K562 (cell line): ENCODE measurements around the gene MACROD2. TPM values are rescaled to one million over a fixed set of nuclear protein-coding genes. Genes with fewer than 3 reads are reported as not detected.

Experiments used
- ATAC-seq: fragments of 200-7000 bp; cut with Tn5 transposase; 3 replicates; pipeline ENCODE4 v1.9.1; 2020; ENCODE audit warnings: moderate library complexity
- BruUV-seq: library from RNA; stranded (reverse); fragments of 400-500 nt; replicated peaks from 2 replicates; lab custom pipeline; 2021; lab: Mats Ljungman, UMichigan
- CTCF ChIA-PET: fragments of 300-600 bp; formaldehyde crosslinking; extraction: SDS; loops from one replicate; lab custom pipeline; 2021; ENCODE audit warnings: low intra/inter-chr PET ratio; lab: Yijun Ruan, JAX
- POLR2A ChIA-PET: fragments of 300-600, 350-650 bp; sonication (Branson Sonifier 250); formaldehyde crosslinking; extraction: SDS; loops from one replicate; lab custom pipeline; 2021; ENCODE audit warnings: antibody characterized with exemption, inconsistent platforms; lab: Yijun Ruan, JAX
- DNase-seq, 4 experiments: peaks; one replicate each; pipeline versions ENCODE4 v3.0.0 to v3.0.0-alpha.2; 2011 to 2018; ENCODE audit warnings: low spot score in 3 of 4, mixed read lengths in 3 of 4; ENCODE audit errors: extremely low read depth in 1 of 4
- FAIRE-seq: peaks from 2 replicates; lab custom pipeline; 2011; peaks lifted over from hg19 to GRCh38; lab: Jason Lieb, UNC
- H2AFZ ChIP-seq: 2 replicates; pipeline ENCODE4 v1.6.0; 2011; ENCODE audit warnings: low read depth, low read length, control low read depth, inconsistent platforms
- H3K27ac ChIP-seq: fragments of 200-600 bp; 3 replicates; pipeline ENCODE4 v1.8.0; 2011; ENCODE audit warnings: low read depth, mild to moderate bottlenecking, control low read depth, inconsistent platforms, low read length, moderate library complexity, mixed read lengths; ENCODE audit errors: extremely low read depth
- H3K27me3 ChIP-seq, 2 experiments: fragments of 300-600 bp in 1 of 2; 2 replicates in 1 of 2; 3 replicates in 1 of 2; pipeline versions ENCODE4 v1.6.0 to v1.8.0; 2011; ENCODE audit warnings: inconsistent platforms in 2 of 2, low read length in 2 of 2, mild to moderate bottlenecking in 1 of 2, mixed read lengths in 1 of 2, moderate library complexity in 1 of 2; ENCODE audit not compliant: control insufficient read depth in 2 of 2, insufficient read depth in 2 of 2
- H3K36me3 ChIP-seq: fragments of 300-600 bp; 3 replicates; pipeline ENCODE4 v1.8.0; 2011; ENCODE audit warnings: mild to moderate bottlenecking, low read length, inconsistent platforms; ENCODE audit not compliant: control insufficient read depth, insufficient read depth
- H3K4me1 ChIP-seq, 2 experiments: fragments of 200-600 bp in 1 of 2; replicated peaks in 1 of 2; 2 replicates in 1 of 2; 3 replicates in 1 of 2; pipeline versions ENCODE4 v1.5.1 to v1.8.0; 2011; ENCODE audit warnings: inconsistent platforms in 2 of 2, low read length in 2 of 2, mild to moderate bottlenecking in 1 of 2, mixed read lengths in 1 of 2, moderate library complexity in 1 of 2; ENCODE audit not compliant: control insufficient read depth in 2 of 2, insufficient read depth in 2 of 2
- H3K4me2 ChIP-seq: 2 replicates; pipeline ENCODE4 v1.6.1; 2011; ENCODE audit warnings: low read length, control low read depth, inconsistent platforms, mixed read lengths; ENCODE audit not compliant: insufficient read depth
- H3K4me3 ChIP-seq: fragments of 200-600 bp; sonication (generic), shearing (Covaris generic); 2 replicates; pipeline ENCODE4 v1.5.1; 2016; ENCODE audit warnings: control low read depth, inconsistent platforms
- H3K79me2 ChIP-seq: fragments of 200-600 bp; 3 replicates; pipeline ENCODE4 v1.8.0; 2011; ENCODE audit warnings: low read length, inconsistent platforms; ENCODE audit not compliant: control insufficient read depth, insufficient read depth
- H3K9ac ChIP-seq, 2 experiments: 2 replicates each; pipeline versions ENCODE4 v1.6.0 to v1.6.1; 2011; ENCODE audit warnings: low read depth in 2 of 2, low read length in 2 of 2, control low read depth in 1 of 2, inconsistent platforms in 1 of 2, mild to moderate bottlenecking in 1 of 2, mixed read lengths in 1 of 2; ENCODE audit not compliant: insufficient read depth in 1 of 2
- H3K9me1 ChIP-seq: one replicate; pipeline ENCODE4 v1.6.0; 2011; ENCODE audit warnings: inconsistent platforms, mild to moderate bottlenecking, low read length, moderate library complexity; ENCODE audit not compliant: control insufficient read depth, insufficient read depth
- H3K9me3 ChIP-seq: replicated peaks from 2 replicates; pipeline ENCODE4 v1.5.1; 2011; ENCODE audit warnings: low read depth, low read length, inconsistent platforms; ENCODE audit not compliant: control insufficient read depth, insufficient read depth
- H4K20me1 ChIP-seq: replicated peaks from 2 replicates; pipeline ENCODE4 v1.6.1; 2011; ENCODE audit warnings: low read length, inconsistent platforms, mixed read lengths; ENCODE audit not compliant: control insufficient read depth, insufficient read depth
- E4F1 ChIP-seq: fragments of 250-450 bp; sonication (Bioruptor Pico); IDR thresholded peaks from 2 replicates; pipeline ENCODE4 v1.5.0; 2021; ENCODE audit warnings: mild to moderate bottlenecking, borderline replicate concordance
- NFYB ChIP-seq: IDR thresholded peaks from 2 replicates; pipeline ENCODE4 v1.6.1; 2011; ENCODE audit warnings: mild to moderate bottlenecking, moderate library complexity; ENCODE audit not compliant: insufficient read length; ENCODE audit errors: extremely low read depth
- PHF20 ChIP-seq: fragments of 450-650 bp; IDR thresholded peaks from 2 replicates; pipeline ENCODE4 v1.6.1; 2018; ENCODE audit not compliant: partially characterized antibody
- PHF8 ChIP-seq: fragments of 200-600 bp; sonication (generic); IDR thresholded peaks from 2 replicates; pipeline ENCODE4 v1.6.1; 2012; ENCODE audit warnings: mixed run types, mild to moderate bottlenecking, inconsistent platforms, low read length, moderate library complexity, borderline replicate concordance
- TBL1XR1 ChIP-seq, 2 experiments: IDR thresholded peaks; 2 replicates each; pipeline ENCODE4 v1.6.1; 2012; ENCODE audit warnings: improper control_type of control experiment in 2 of 2, low read length in 2 of 2, mild to moderate bottlenecking in 1 of 2
- TSC22D4 ChIP-seq: fragments of 450-650 bp; IDR thresholded peaks from 2 replicates; pipeline ENCODE4 v1.6.1; 2016; ENCODE audit warnings: missing genetic modification characterization, missing biosample characterization, control low read depth
- ZFP36 ChIP-seq: fragments of 150-350 bp; IDR thresholded peaks from 2 replicates; pipeline ENCODE4 v1.6.1; 2018; ENCODE audit warnings: low read length, low read depth; ENCODE audit not compliant: partially characterized antibody
- ZNF551 ChIP-seq: fragments of 250-450 bp; sonication (Bioruptor Pico); IDR thresholded peaks from 2 replicates; pipeline ENCODE4 v1.5.0; 2021; ENCODE audit warnings: mild to moderate bottlenecking, moderate library complexity
- WGBS: fragments of 100-300 bp; shearing (Covaris generic); methylation state at CpG from one replicate; pipeline ENCODE4 v1.1.6; 2016; ENCODE audit warnings: low coverage, mixed read lengths; ENCODE audit not compliant: insufficient coverage; ENCODE audit errors: missing lambda C conversion rate; 5-methylcytosine and 5-hydroxymethylcytosine counted together
- in situ Hi-C: fragments of 300-500 bp; cut with MboI; formaldehyde crosslinking; loops from 4 replicates; pipeline ENCODE4 v1.15.0; 2018; ENCODE audit warnings: inconsistent platforms, mixed read lengths
- intact Hi-C: fragments of 100-400 bp; cut with micrococcal nuclease; formaldehyde crosslinking; loops from 2 replicates; pipeline ENCODE4 v1.14.2; 2022
- polyA plus RNA-seq, 8 experiments: library from polyadenylated mRNA; depleted of rRNA in 4 of 8; stranded (reverse) in 5 of 8; unstranded in 3 of 8; fragments of >200 nt; fragmentation: Nextera tagmentation in 2 of 8; fragmentation: Illumina TruSeq in 1 of 8; extraction: Ambion mirVana in 2 of 8; extraction: Trizol in 1 of 8; gene quantifications; 2 replicates each; pipeline versions ENCODE4 v1.2.1 to v1.2.3, GENCODE V29; 2011 to 2014; ENCODE audit warnings: inconsistent platforms in 1 of 8, missing spikeins in 1 of 8
- total RNA-seq, 7 experiments: library from RNA; depleted of rRNA in 6 of 7; stranded (reverse); fragments of >200 nt in 6 of 7; fragmentation: Illumina TruSeq in 2 of 7; extraction: Trizol in 2 of 7; gene quantifications; 2 replicates each; pipeline versions ENCODE4 v1.2.1 to v1.2.3, GENCODE V29; 2011 to 2021; ENCODE audit warnings: low replicate concordance in 1 of 7

Gene MACROD2
- total and polyA plus RNA-seq, 9 of the 15 experiments (the other 6 are each of a cell fraction or from before 2014, with no cell fraction given), result not detected

GRCh38 chr20:14732996-14733395 lies 737.7 kb downstream of the MACROD2 start:
- H3K27me3 ChIP-seq, result no peaks in the 10 kb centered on the region
- H3K36me3 ChIP-seq, result no peaks in the 10 kb centered on the region
- no peak for ATAC-seq
- no TSS peak for BruUV-seq
- FAIRE-seq, result no peak
- ChIA-PET CTCF (no interaction called here), POLR2A (no interaction called here)
- TF ChIP-seq ZFP36 (no peak), PHF8 (no peak), TBL1XR1 (IDR thresholded peaks at IDR 0.05; ENCODE audit: low read length in 2 of 2) (no peak), NFYB (no peak), PHF20 (no peak), E4F1 (CRISPR knock-in tag) (no peak), ZNF551 (CRISPR knock-in tag) (no peak), TSC22D4 (tag) (no peak)
- no peaks in the 10 kb centered on the region for H4K20me1 ChIP-seq
- no peak overlapping the region for H3K4me3 ChIP-seq
- in situ Hi-C loops, result no loop called here
- no peak overlapping the region for H3K9ac ChIP-seq
- H3K79me2 ChIP-seq, result no peaks in the 10 kb centered on the region
- no peaks in the 10 kb centered on the region for H3K9me3 ChIP-seq
- WGBS, result 0% methylated on average over 1 of the region's 1 CpG
- no peak overlapping the region for H2AFZ ChIP-seq
- DNase-seq, result no peak
- no peaks in the 10 kb centered on the region for H3K4me1 ChIP-seq
- intact Hi-C loops, result no loop called here
- no peak overlapping the region for H3K27ac ChIP-seq
- no peak overlapping the region for H3K4me2 ChIP-seq
- no peaks in the 10 kb centered on the region for H3K9me1 ChIP-seq
